Neural cell (in vitro differentiated cells): ENCODE measurements around the gene CAMKMT.
A peak's percentile ranks its signal among the peaks of the same experiment; 100 is the strongest.

Source experiments
- EZH2 ChIP-seq: fragments of 200-600, 300-800 bp; shearing (Covaris generic), sonication (generic); IDR thresholded peaks from 2 replicates; pipeline ENCODE4 v1.6.1; 2014; ENCODE audit warnings: antibody characterized with exemption, low read length, borderline replicate concordance, mild to moderate bottlenecking; ENCODE audit not compliant: insufficient read depth, poor library complexity, severe bottlenecking
- POLR2AphosphoS5 ChIP-seq: IDR thresholded peaks from 2 replicates; pipeline ENCODE4 v1.6.1; 2012
- TF ChIP-seq, protein P1 (sequence below): fragments of 450-650 bp; IDR thresholded peaks from 2 replicates; pipeline ENCODE4 v1.5.1; 2014; ENCODE audit warnings: antibody characterized with exemption, mild to moderate bottlenecking, moderate library complexity; ENCODE audit not compliant: poor library complexity, severe bottlenecking

GRCh38 chr2:44450082-44450481 is 88.3 kb downstream of the CAMKMT start:
- TF ChIP-seq EZH2 (no peak), POLR2AphosphoS5 (peak; percentile 29)
- TF ChIP-seq, protein P1, sequence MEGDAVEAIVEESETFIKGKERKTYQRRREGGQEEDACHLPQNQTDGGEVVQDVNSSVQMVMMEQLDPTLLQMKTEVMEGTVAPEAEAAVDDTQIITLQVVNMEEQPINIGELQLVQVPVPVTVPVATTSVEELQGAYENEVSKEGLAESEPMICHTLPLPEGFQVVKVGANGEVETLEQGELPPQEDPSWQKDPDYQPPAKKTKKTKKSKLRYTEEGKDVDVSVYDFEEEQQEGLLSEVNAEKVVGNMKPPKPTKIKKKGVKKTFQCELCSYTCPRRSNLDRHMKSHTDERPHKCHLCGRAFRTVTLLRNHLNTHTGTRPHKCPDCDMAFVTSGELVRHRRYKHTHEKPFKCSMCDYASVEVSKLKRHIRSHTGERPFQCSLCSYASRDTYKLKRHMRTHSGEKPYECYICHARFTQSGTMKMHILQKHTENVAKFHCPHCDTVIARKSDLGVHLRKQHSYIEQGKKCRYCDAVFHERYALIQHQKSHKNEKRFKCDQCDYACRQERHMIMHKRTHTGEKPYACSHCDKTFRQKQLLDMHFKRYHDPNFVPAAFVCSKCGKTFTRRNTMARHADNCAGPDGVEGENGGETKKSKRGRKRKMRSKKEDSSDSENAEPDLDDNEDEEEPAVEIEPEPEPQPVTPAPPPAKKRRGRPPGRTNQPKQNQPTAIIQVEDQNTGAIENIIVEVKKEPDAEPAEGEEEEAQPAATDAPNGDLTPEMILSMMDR, result no peak
